ENCODE results near the gene SMNDC1.

SMNDC1 gene

DNA sequence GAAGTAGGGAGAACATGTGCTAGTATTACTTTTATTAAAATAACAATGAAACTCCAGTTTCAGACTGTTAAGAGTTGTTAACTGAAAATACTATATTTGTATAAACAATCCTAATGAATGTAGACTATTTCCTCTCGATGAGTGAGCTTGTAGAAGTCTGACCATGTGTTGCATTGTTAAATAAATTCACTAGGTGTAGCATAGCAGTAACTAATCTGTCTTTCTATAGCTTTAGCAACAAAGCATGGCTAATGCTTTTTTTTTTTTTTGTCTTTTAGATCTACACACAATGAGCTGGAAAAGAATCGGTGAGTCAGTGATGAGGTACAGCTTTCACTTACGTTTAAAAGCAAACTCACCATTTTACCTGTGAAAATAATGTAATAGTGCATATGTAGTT, 60.2 kb downstream of the SMNDC1 start:
- DNase-seq: no peak

DNA sequence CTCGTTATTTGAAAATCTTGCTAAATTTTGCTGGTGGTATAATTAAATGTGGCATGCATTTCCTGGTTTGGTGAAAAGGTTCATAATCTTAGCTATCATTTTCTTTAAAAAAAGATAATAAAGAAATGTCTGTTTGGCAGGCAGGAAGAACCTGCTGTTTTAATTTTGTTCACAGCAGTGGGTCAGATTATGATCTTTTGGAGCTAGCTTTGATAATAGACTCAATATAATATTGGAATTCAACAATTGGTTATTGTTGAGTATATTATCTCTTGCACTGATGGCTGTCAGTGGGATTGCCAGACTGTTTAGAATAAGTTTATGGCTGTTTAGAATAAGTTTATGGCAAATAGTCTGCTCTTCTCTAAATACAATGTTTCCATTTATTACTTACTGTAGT, 62.2 kb downstream of the SMNDC1 start:
- no peak for DNase-seq

DNA sequence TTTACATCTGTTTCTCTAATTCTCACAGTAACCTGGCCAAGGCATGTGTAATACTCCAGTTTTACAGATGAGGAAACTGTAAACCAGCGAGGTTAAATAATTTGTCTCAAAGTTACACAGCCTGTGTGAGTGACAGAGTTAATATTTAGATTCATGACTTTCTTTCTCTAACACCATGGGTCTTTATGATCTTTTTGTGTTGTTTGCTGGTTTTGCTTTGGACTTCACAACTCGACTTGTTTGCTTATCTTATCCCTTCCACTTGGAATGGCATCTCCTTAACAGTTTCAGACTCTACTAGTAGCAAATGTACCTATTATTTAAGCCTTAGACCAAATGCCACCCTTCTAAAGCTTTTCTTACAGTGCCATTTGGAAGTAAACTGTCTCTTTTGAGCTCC, 62.9 kb downstream of the SMNDC1 start:
- DNase-seq: no peak

DNA sequence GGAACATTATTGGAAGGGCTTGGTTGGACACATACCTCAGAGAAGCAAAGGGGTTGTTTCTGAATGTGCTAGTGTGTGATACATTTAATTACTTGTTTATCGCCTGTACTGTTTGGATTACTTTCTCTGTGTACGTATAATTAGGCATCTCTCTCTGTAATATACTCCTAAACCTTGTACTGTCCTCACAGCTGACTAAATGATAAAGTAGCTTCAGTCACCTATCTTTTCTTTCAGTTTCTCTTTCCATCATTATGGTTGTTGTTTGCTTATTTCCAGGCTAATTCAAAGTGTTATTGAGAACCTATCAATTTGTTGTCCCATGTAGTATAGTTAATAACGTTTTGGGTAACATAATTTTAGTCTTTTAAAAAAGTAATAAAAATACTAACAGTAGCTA, 63.3 kb downstream of the SMNDC1 start:
- DNase-seq: no peak

Measured in activated naive CD4-positive, alpha-beta T cell treated with anti-CD3 and anti-CD28 coated beads, Interleukin-2, amount 50 U/mL, for 16 hours (primary cell).